ENCODE data around the gene SASH1. TPM values are rescaled to one million over a fixed set of nuclear protein-coding genes. Genes with fewer than 3 reads are reported as not detected.

SASH1 gene
- total and polyA plus RNA-seq, 2 of the 8 experiments (the other 6 are each of a cell fraction or from before 2014, with no cell fraction given), result 6.0 to 20.2 TPM

- Histone ChIP-seq H3K4me3 (ENCODE audit: extremely low read depth in 1 of 4, insufficient read depth in 2 of 4, low read depth in 3 of 4, low read length in 4 of 4) (no peak overlapping the region), H3K27ac (ENCODE audit: low read depth, low read length) (no peak overlapping the region), H3K4me1 (replicated peaks in 1 of 4; ENCODE audit: control insufficient read depth in 3 of 4, insufficient read depth in 4 of 4, low read length in 3 of 4) (no peaks in the 10 kb centered on the region), H3K56ac (replicated peaks; ENCODE audit: insufficient read length, low read depth, low read length) (no peak overlapping the region), H3K4me2 (ENCODE audit: insufficient read depth in 1 of 2, low read depth in 2 of 2, low read length in 2 of 2) (no peak overlapping the region), H3K23me2 (ENCODE audit: low read depth, low read length) (no peaks in the 10 kb centered on the region), H3K14ac (ENCODE audit: insufficient read length) (no peak overlapping the region), H2BK5ac (ENCODE audit: low read depth, low read length) (no peak overlapping the region), H3K79me1 (ENCODE audit: low read depth, low read length) (no peaks in the 10 kb centered on the region), H2BK20ac (ENCODE audit: low read length) (no peak overlapping the region), H3K9me3 (ENCODE audit: insufficient read depth in 2 of 2, low read depth in 1 of 2, low read length in 1 of 2) (0 out of 4 replicates have a peak, but pooled peaks cover 0 to under 1% of the 10 kb centered on the region in 2 experiments), H3K18ac (ENCODE audit: extremely low read depth, low read length) (no peak overlapping the region), H4K8ac (ENCODE audit: extremely low read depth, insufficient read depth, low read length) (no peak overlapping the region), H2AFZ (ENCODE audit: low read length) (peak overlapping the region; percentile 6; the same call in 1 of the 2 replicates), H3K9ac (replicated peaks in 1 of 4; ENCODE audit: extremely low read depth in 1 of 4, low read depth in 3 of 4, low read length in 3 of 4) (no peak overlapping the region), H2BK12ac (ENCODE audit: low read depth, low read length) (no peak overlapping the region), H3K36me3 (ENCODE audit: control insufficient read depth in 2 of 4, insufficient read depth in 4 of 4, low read length in 3 of 4) (no peaks in the 10 kb centered on the region), H2BK15ac (ENCODE audit: low read length) (no peak overlapping the region), H4K20me1 (replicated peaks in 1 of 2; ENCODE audit: control insufficient read depth in 1 of 2, insufficient read depth in 2 of 2, low read length in 2 of 2) (no peaks in the 10 kb centered on the region), H2BK120ac (replicated peaks; ENCODE audit: low read depth, low read length) (no peak overlapping the region), H3K4ac (replicated peaks; ENCODE audit: insufficient read length, low read depth, low read length) (no peak overlapping the region), H3K79me2 (ENCODE audit: control insufficient read depth in 1 of 2, insufficient read depth in 2 of 2, low read length in 2 of 2) (no peaks in the 10 kb centered on the region), H4K91ac (replicated peaks; ENCODE audit: insufficient read length, low read length) (no peak overlapping the region), H4K5ac (ENCODE audit: insufficient read length, low read depth, low read length) (no peak overlapping the region), H2AK5ac (ENCODE audit: low read depth, low read length) (no peak overlapping the region), H3K23ac (ENCODE audit: insufficient read length) (no peak overlapping the region), H3K27me3 (replicated peaks in 1 of 4; ENCODE audit: control insufficient read depth in 3 of 4, extremely low read depth in 1 of 4, insufficient read depth in 3 of 4, low read length in 3 of 4) (no peaks in the 10 kb centered on the region; a peak in 1 of 7 replicates)
- DNase-seq (ENCODE audit: low read depth in 1 of 2, low spot score in 2 of 2) (no peak), FAIRE-seq (peak; percentile 32)
- CTCF ChIA-PET (ENCODE audit: partially characterized antibody), result no interaction called here
- WGBS, 2 experiments (ENCODE audit: extremely low coverage in 1 of 2, insufficient coverage in 1 of 2, insufficient read length in 1 of 2, insufficient replicate concordance in 2 of 2, low coverage in 1 of 2, low lambda C conversion rate in 2 of 2, missing lambda C conversion rate in 1 of 2), result 89% methylated on average over 12 of the region's 12 CpGs; no CpG with 5 or more reads in 1 of the 2 experiments
- TF ChIP-seq MAFK (IDR thresholded peaks at IDR 0.05; ENCODE audit: low read depth, low read length), result no peak
- no peak for TF ChIP-seq SIN3A (conservative IDR thresholded peaks at IDR 0.05 in 1 of 2, IDR thresholded peaks at IDR 0.05 in 1 of 2; ENCODE audit: low read depth in 1 of 2, low read length in 2 of 2)
- POLR2A ChIA-PET (ENCODE audit: partially characterized antibody), result no interaction called here
These were observed 223.5 kb downstream of the SASH1 start for GRCh38 chr6:148565930-148566663.

Measured in H1 (cell line).